GM12878 (cell line): ENCODE measurements around the gene MAD1L1. TPM values are rescaled to one million over a fixed set of nuclear protein-coding genes. Genes with fewer than 3 reads are reported as not detected.

Experiments
- ATAC-seq: fragments of 200-7000 bp; cut with Tn5 transposase; 3 replicates; pipeline ENCODE4 v1.9.1; 2020; ENCODE audit warnings: mild to moderate bottlenecking, moderate library complexity
- BruUV-seq: library from RNA; stranded (reverse); fragments of 400-500 nt; replicated peaks from 2 replicates; lab custom pipeline; 2021; lab: Mats Ljungman, UMichigan
- CTCF ChIA-PET: fragments of 300-600 bp; sonication (Branson Sonifier 250); formaldehyde crosslinking; extraction: SDS; loops from one replicate; lab custom pipeline; 2021; ENCODE audit warnings: inconsistent platforms; lab: Yijun Ruan, JAX
- POLR2A ChIA-PET: fragments of 350-600 bp; formaldehyde crosslinking; extraction: SDS; loops from one replicate; lab custom pipeline; 2021; ENCODE audit warnings: inconsistent platforms; lab: Charles Lee
- RAD21 ChIA-PET: fragments of 300-600 bp; sonication (Branson Sonifier 250); formaldehyde crosslinking; loops from one replicate; lab custom pipeline; 2023; ENCODE audit warnings: antibody characterized with exemption; ENCODE audit not compliant: unreplicated experiment; lab: Charles Lee
- SMC1A ChIA-PET: fragments of 300-600 bp; sonication (Branson Sonifier 250); formaldehyde crosslinking; loops from one replicate; lab custom pipeline; 2023; ENCODE audit not compliant: unreplicated experiment, uncharacterized antibody; lab: Charles Lee
- DNase-seq: peaks from one replicate; pipeline ENCODE4 v3.0.0-alpha.2; 2011; ENCODE audit warnings: low read depth, low spot score
- FAIRE-seq: peaks from 3 replicates; lab custom pipeline; 2011; peaks lifted over from hg19 to GRCh38; lab: Jason Lieb, UNC
- H2AFZ ChIP-seq: 2 replicates; pipeline ENCODE4 v1.6.0; 2011; ENCODE audit warnings: low read depth, low read length, control low read depth; ENCODE audit not compliant: control insufficient read depth
- H3K27ac ChIP-seq: 2 replicates; pipeline ENCODE4 v1.5.1; 2011; ENCODE audit warnings: control low read depth; ENCODE audit not compliant: control insufficient read depth, insufficient read depth
- H3K27me3 ChIP-seq, 2 experiments: replicated peaks in 1 of 2; 2 replicates each; pipeline versions ENCODE4 v1.6.0 to v1.6.1; 2011; ENCODE audit warnings: low read length in 1 of 2; ENCODE audit not compliant: control insufficient read depth in 2 of 2, insufficient read depth in 2 of 2
- H3K36me3 ChIP-seq, 2 experiments: 2 replicates each; pipeline ENCODE4 v1.5.1; 2011; ENCODE audit warnings: low read length in 1 of 2; ENCODE audit not compliant: control insufficient read depth in 2 of 2, insufficient read depth in 2 of 2
- H3K4me1 ChIP-seq: 2 replicates; pipeline ENCODE4 v1.6.1; 2011; ENCODE audit warnings: mild to moderate bottlenecking, low read length, moderate library complexity, mixed read lengths; ENCODE audit not compliant: control insufficient read depth, insufficient read depth
- H3K4me2 ChIP-seq: 2 replicates; pipeline ENCODE4 v1.6.0; 2011; ENCODE audit warnings: control low read depth; ENCODE audit not compliant: control insufficient read depth, insufficient read depth
- H3K4me3 ChIP-seq: fragments of 200-600 bp; sonication (generic); 2 replicates; pipeline ENCODE4 v1.5.1; 2016
- H3K79me2 ChIP-seq: 2 replicates; pipeline ENCODE4 v1.6.0; 2011; ENCODE audit warnings: low read length; ENCODE audit not compliant: control insufficient read depth, insufficient read depth
- H3K9ac ChIP-seq: 2 replicates; pipeline ENCODE4 v1.8.0; 2011; ENCODE audit warnings: low read length, control low read depth, mixed read lengths; ENCODE audit not compliant: control insufficient read depth, insufficient read depth
- H3K9me3 ChIP-seq: replicated peaks from 3 replicates; pipeline ENCODE4 v1.5.1; 2011; ENCODE audit warnings: mild to moderate bottlenecking, low read length; ENCODE audit not compliant: control insufficient read depth, insufficient read depth
- H4K20me1 ChIP-seq: 2 replicates; pipeline ENCODE4 v1.6.0; 2011; ENCODE audit not compliant: control insufficient read depth, insufficient read depth
- EP300 ChIP-seq, 2 experiments: fragments of 150-350 bp in 1 of 2; IDR thresholded peaks; 2 replicates each; pipeline ENCODE4 v1.6.1; 2011 to 2012; ENCODE audit warnings: low read depth in 2 of 2, low read length in 2 of 2, borderline replicate concordance in 1 of 2, improper control_type of control experiment in 1 of 2, inconsistent platforms in 1 of 2; ENCODE audit not compliant: control insufficient read depth in 1 of 2
- JUNB ChIP-seq: IDR thresholded peaks from 2 replicates; pipeline ENCODE4 v1.6.1; 2016; ENCODE audit warnings: antibody characterized with exemption, mild to moderate bottlenecking
- NFIC ChIP-seq: IDR thresholded peaks from 2 replicates; pipeline ENCODE4 v1.6.1; 2012; ENCODE audit warnings: low read depth, mild to moderate bottlenecking, inconsistent platforms, low read length, moderate library complexity
- PAX8 ChIP-seq: fragments of 450-650 bp; IDR thresholded peaks from 2 replicates; pipeline ENCODE4 v1.6.1; 2017; ENCODE audit warnings: mild to moderate bottlenecking, moderate library complexity
- POLR2AphosphoS2 ChIP-seq: IDR thresholded peaks from 2 replicates; pipeline ENCODE4 v1.6.1; 2011; ENCODE audit warnings: low read depth, mild to moderate bottlenecking, low read length, improper control_type of control experiment, moderate library complexity
- RUNX3 ChIP-seq: IDR thresholded peaks from 2 replicates; pipeline ENCODE4 v1.6.1; 2012; ENCODE audit warnings: low read length, inconsistent platforms
- TCF3 ChIP-seq: IDR thresholded peaks from 2 replicates; pipeline ENCODE4 v1.6.1; 2012; ENCODE audit warnings: low read depth, mild to moderate bottlenecking, low read length, borderline replicate concordance; ENCODE audit not compliant: insufficient read depth
- ZNF217 ChIP-seq: fragments of 450-650 bp; IDR thresholded peaks from 2 replicates; pipeline ENCODE4 v1.6.1; 2017; ENCODE audit warnings: antibody characterized with exemption, mild to moderate bottlenecking
- ZNF687 ChIP-seq: fragments of 450-650 bp; IDR thresholded peaks from 2 replicates; pipeline ENCODE4 v1.6.1; 2017; ENCODE audit warnings: mild to moderate bottlenecking, moderate library complexity
- WGBS: methylation state at CpG from one replicate; pipeline ENCODE4 v1.1.6; 2016; ENCODE audit warnings: low lambda C conversion rate; ENCODE audit not compliant: insufficient replicate concordance, insufficient coverage; ENCODE audit errors: missing lambda C conversion rate; 5-methylcytosine and 5-hydroxymethylcytosine counted together
- in situ Hi-C: fragments of 300-500 bp; cut with MboI; formaldehyde crosslinking; loops from 9 replicates; pipeline ENCODE4 v1.14.3; 2018; ENCODE audit warnings: mixed read lengths
- intact Hi-C: fragments of 100-400 bp; cut with micrococcal nuclease; formaldehyde crosslinking; loops from one replicate; pipeline ENCODE4 v1.14.2; 2022; ENCODE audit not compliant: unreplicated experiment
- polyA plus RNA-seq, 11 experiments: library from polyadenylated mRNA; depleted of rRNA in 4 of 11; unstranded in 6 of 11; stranded (reverse) in 5 of 11; fragments of >200 nt; fragmentation: Nextera tagmentation in 4 of 11; fragmentation: Illumina TruSeq in 1 of 11; extraction: Ambion mirVana in 4 of 11; extraction: Trizol in 1 of 11; gene quantifications; 1 replicate in 1 of 11; 2 replicates in 10 of 11; pipeline versions ENCODE4 v1.2.1 to v1.2.3, GENCODE V29; 2011 to 2016; ENCODE audit warnings: inconsistent platforms in 2 of 11, missing spikeins in 2 of 11, low read depth in 1 of 11
- total RNA-seq, 4 experiments: library from RNA; depleted of rRNA in 3 of 4; stranded (reverse); fragments of >200 nt in 3 of 4; fragmentation: Illumina TruSeq in 1 of 4; extraction: Trizol in 1 of 4; gene quantifications; 2 replicates each; pipeline versions ENCODE4 v1.2.1 to v1.2.3, GENCODE V29; 2013 to 2021
- TF ChIP-seq, protein P1 (sequence below): fragments of 450-650 bp; IDR thresholded peaks from 2 replicates; pipeline ENCODE4 v1.6.1; 2018; ENCODE audit warnings: mild to moderate bottlenecking, low read depth, moderate library complexity; ENCODE audit not compliant: partially characterized antibody

Gene MAD1L1
- total and polyA plus RNA-seq, 10 of the 15 experiments (the other 5 are each of a cell fraction or from before 2014, with no cell fraction given): 2.2 to 76.8 (median 38.3) TPM

DNA sequence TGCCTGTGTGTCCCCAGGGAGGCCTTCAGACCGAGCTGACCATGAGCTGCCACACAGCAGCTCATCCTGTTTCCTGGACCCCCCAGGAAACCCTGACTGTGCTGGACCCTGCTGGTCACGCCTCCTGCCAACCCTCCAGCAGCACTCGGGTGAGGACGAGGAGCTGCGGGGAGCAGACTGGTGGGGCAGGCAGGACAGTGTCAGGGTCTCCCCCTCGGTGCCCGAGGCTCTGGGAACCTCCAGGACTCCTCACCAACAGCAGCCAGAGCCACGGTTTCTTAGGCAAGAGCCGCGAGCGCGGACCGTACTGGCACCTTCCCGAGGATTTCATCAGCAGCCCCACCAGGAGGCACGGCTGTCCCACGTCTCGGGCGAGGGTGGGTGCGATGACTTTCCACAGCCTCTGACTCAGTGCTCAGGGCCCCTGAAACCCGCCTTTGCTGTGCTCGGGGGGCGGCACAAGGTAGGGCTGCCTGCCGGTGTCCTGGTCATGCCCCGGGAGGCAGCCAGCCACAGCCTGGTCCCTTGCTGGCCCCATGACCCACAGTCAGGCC is 375.8 kb downstream of the MAD1L1 start:
- Histone ChIP-seq H3K27ac (no peak overlapping the region), H3K79me2 (no peaks in the 10 kb centered on the region), H2AFZ (no peak overlapping the region), H3K9ac (no peak overlapping the region), H3K4me3 (no peak overlapping the region), H3K27me3 (no peaks in the 10 kb centered on the region), H3K36me3 (no peaks in the 10 kb centered on the region), H3K9me3 (no peaks in the 10 kb centered on the region), H3K4me2 (no peak overlapping the region), H3K4me1 (no peaks in the 10 kb centered on the region), H4K20me1 (no peaks in the 10 kb centered on the region)
- intact Hi-C loops: no loop called here
- DNase-seq (no peak), ATAC-seq (no peak), FAIRE-seq (no peak)
- ChIA-PET SMC1A (no interaction called here), RAD21 (no interaction called here), POLR2A (no interaction called here), CTCF (no interaction called here)
- in situ Hi-C loops: no loop called here
- no TSS peak for BruUV-seq
- WGBS: 93% methylated on average over 24 of the region's 24 CpGs
- no peak for TF ChIP-seq EP300 (IDR thresholded peaks at IDR 0.05; ENCODE audit: borderline replicate concordance in 1 of 2, control insufficient read depth in 1 of 2, low read depth in 2 of 2, low read length in 2 of 2)
- no peak for TF ChIP-seq PAX8
- no peak for TF ChIP-seq JUNB
- no peak for TF ChIP-seq ZNF217
- no peak for TF ChIP-seq RUNX3
- TF ChIP-seq NFIC: no peak
- TF ChIP-seq POLR2AphosphoS2: no peak

DNA sequence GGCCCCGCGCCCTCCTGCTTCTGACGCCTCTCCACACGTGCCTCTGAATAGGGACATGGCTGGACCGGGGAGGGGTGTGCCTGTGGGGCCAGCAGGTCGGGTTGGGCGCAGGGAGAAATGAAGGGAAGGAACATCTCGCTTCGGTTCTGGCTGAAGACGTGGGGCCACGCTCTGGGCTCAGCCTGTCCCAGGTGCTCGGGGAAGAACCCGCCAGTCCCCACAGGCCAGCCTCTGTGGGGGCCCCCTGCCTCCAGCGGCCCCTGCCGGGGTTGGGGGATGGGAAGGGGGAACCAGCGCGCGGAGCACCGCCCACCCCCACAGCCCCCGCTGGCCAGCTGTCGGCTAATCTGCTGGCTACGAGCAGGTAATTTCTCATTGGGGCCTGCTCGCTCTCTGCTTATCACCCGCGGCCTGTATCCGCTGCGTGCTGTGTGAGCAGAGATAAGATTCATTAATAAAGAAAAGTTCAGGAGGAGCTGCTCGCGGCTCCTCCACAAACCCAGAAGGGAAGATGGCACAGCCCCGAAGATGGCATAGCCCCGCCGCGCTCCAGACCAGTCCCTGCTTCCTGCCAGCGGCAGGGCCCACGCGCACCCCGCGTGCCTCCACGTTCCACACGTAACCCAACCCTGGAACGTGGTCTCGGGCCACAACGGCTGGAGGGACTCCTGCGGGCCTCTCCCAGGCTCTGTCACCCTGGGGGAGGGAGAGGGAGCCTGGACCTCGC is 376.4 kb downstream of the MAD1L1 start:
- Histone ChIP-seq H3K27ac (no peak overlapping the region), H3K4me3 (no peak overlapping the region), H3K4me2 (no peak overlapping the region), H4K20me1 (no peaks in the 10 kb centered on the region), H3K4me1 (no peaks in the 10 kb centered on the region), H3K36me3 (no peaks in the 10 kb centered on the region), H3K9ac (no peak overlapping the region), H3K27me3 (no peaks in the 10 kb centered on the region), H3K79me2 (no peaks in the 10 kb centered on the region), H3K9me3 (no peaks in the 10 kb centered on the region), H2AFZ (no peak overlapping the region)
- intact Hi-C loops: no loop called here
- no peak for DNase-seq
- no peak for FAIRE-seq
- SMC1A ChIA-PET: no interaction called here
- no TSS peak for BruUV-seq
- ATAC-seq: no peak
- CTCF ChIA-PET: no interaction called here
- RAD21 ChIA-PET: no interaction called here
- POLR2A ChIA-PET: no interaction called here
- in situ Hi-C loops: no loop called here
- whole genome bisulfite sequencing: 87% methylated on average over 45 of the region's 45 CpGs
- TF ChIP-seq TCF3 (no peak), ZNF687 (no peak)
- TF ChIP-seq, protein P1, sequence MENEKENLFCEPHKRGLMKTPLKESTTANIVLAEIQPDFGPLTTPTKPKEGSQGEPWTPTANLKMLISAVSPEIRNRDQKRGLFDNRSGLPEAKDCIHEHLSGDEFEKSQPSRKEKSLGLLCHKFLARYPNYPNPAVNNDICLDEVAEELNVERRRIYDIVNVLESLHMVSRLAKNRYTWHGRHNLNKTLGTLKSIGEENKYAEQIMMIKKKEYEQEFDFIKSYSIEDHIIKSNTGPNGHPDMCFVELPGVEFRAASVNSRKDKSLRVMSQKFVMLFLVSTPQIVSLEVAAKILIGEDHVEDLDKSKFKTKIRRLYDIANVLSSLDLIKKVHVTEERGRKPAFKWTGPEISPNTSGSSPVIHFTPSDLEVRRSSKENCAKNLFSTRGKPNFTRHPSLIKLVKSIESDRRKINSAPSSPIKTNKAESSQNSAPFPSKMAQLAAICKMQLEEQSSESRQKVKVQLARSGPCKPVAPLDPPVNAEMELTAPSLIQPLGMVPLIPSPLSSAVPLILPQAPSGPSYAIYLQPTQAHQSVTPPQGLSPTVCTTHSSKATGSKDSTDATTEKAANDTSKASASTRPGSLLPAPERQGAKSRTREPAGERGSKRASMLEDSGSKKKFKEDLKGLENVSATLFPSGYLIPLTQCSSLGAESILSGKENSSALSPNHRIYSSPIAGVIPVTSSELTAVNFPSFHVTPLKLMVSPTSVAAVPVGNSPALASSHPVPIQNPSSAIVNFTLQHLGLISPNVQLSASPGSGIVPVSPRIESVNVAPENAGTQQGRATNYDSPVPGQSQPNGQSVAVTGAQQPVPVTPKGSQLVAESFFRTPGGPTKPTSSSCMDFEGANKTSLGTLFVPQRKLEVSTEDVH: no peak
